Raji (cell line): Measurements from ENCODE around the gene MOB3B.

Source experiments
- POLR2A ChIP-seq: IDR thresholded peaks from 2 replicates; pipeline ENCODE4 v1.6.1; 2011; ENCODE audit warnings: low read depth, low read length, control low read depth; ENCODE audit not compliant: insufficient read depth

MOB3B gene

GRCh38 chr9:27431543-27432147 lies 98.0 kb downstream of the MOB3B start:
- TF ChIP-seq POLR2A = no peak

- no peak for TF ChIP-seq POLR2A
Observed at GRCh38 chr9:27430750-27431535, 98.7 kb downstream of the MOB3B start.

GRCh38 chr9:27429917-27430316 lies 99.7 kb downstream of the MOB3B start:
- no peak for TF ChIP-seq POLR2A

GRCh38 chr9:27429436-27429835 lies 100.2 kb downstream of the MOB3B start:
- TF ChIP-seq POLR2A = no peak

GRCh38 chr9:27428551-27428950 lies 101.1 kb downstream of the MOB3B start:
- TF ChIP-seq POLR2A = no peak

GRCh38 chr9:27427272-27427643 lies 102.4 kb downstream of the MOB3B start:
- no peak for TF ChIP-seq POLR2A

GRCh38 chr9:27426511-27427271 lies 102.9 kb downstream of the MOB3B start:
- no peak for TF ChIP-seq POLR2A

GRCh38 chr9:27425827-27426510 lies 103.6 kb downstream of the MOB3B start:
- no peak for TF ChIP-seq POLR2A

GRCh38 chr9:27423915-27424710 lies 105.5 kb downstream of the MOB3B start:
- no peak for TF ChIP-seq POLR2A

GRCh38 chr9:27422279-27422834 lies 107.3 kb downstream of the MOB3B start:
- no peak for TF ChIP-seq POLR2A

GRCh38 chr9:27421577-27421976 lies 108.0 kb downstream of the MOB3B start:
- no peak for TF ChIP-seq POLR2A

GRCh38 chr9:27414220-27414761 lies 115.3 kb downstream of the MOB3B start:
- no peak for TF ChIP-seq POLR2A

- TF ChIP-seq POLR2A = no peak
Observed at GRCh38 chr9:27413511-27414219, 115.9 kb downstream of the MOB3B start.
